ENCODE measurements around the gene TOR1AIP2.

Gene TOR1AIP2

GRCh38 chr1:179877586-179878265, at the start of gene TOR1AIP2:
Gene TOR1AIP2, minus strand, starts transcription at chr1:179877803. Its CDS starts 25,138 bp downstream, at chr1:179852665.
- DNase-seq (ENCODE audit: low spot score), result peak; percentile 83

DNA sequence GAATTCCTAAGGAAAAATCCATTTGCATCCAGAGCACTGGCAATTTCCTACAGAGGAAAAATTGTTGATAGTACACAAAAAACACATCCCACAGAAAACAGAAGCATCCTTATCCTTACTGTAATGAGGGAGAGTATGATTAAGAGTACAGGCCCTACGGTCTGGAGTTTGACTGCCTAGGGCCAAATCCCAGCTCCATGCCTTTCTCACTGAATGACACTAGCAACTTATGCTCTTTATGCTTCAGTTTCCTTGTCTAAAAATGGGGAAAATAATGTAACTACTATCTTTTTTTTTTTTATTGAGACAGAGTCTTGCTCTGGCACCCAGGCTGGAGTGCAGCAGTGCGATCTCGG, 49.2 kb upstream of the TOR1AIP2 start:
- no peak for DNase-seq (ENCODE audit: low spot score)

DNA sequence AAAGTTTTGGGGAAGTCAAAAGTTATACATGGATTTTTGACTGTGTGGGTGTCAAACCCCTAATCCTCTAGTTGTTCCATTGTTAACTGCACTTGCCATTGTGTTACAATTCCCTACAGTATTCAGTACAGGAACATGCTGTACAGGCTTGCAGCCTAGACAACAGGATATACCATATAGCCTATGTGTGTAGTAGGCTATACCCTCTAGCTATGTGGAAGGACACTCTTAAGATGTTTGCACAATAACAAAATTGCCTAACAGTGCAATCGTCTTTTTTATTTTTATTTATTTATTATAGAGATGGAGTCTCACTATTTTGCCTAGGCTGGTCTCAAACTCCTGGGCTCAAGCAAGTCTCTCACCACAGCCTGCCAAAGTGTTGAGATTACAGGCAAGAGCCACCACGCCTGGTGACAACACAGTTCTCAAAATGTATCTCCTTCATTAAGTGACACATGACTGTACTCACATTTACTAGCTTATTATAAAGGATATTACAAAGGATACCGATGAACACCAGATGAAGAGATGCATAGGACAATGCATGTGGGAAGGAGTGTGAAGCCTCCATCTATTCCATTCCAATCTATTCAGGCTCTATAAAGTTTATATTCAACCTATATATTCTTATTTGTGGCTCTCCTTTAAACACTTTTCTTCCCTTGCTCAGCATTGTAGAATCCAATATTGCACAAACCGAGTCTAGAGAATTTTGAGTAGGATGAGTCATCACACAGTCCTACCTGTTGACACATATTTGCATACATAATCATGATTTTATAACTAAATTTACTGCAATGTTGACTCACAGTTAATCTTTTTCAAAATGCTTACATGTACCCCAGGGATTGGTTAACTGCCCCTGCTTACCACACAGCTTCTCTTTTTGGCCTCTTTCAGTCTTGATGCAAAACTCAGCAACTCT, 48.6 kb upstream of the TOR1AIP2 start:
- peak; percentile 22 for DNase-seq (ENCODE audit: low spot score)

GRCh38 chr1:179925302-179925701, 47.7 kb upstream of the TOR1AIP2 start:
- DNase-seq (ENCODE audit: low spot score), result no peak

DNA sequence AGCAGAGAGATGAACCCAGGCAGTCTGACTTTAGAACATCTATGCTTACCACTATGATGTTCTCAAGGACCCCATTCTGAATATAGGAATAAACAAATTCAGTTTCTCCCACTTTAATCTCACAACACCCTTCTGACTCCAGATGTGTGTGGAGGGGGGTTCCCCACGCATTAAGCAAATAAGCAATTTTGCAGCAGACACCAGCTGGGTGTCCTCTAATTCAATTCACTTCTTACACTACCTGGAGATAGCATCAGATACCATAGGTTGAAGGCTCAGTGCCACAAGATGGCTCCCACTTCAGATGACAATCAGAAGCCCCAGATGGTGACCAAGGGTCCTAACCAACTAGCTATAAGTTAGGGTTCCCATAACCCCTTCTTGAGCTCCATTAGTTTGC, 46.7 kb upstream of the TOR1AIP2 start:
- DNase-seq (ENCODE audit: low spot score), result no peak

GRCh38 chr1:179923029-179923428, 45.4 kb upstream of the TOR1AIP2 start:
- no peak for DNase-seq (ENCODE audit: low spot score)

DNA sequence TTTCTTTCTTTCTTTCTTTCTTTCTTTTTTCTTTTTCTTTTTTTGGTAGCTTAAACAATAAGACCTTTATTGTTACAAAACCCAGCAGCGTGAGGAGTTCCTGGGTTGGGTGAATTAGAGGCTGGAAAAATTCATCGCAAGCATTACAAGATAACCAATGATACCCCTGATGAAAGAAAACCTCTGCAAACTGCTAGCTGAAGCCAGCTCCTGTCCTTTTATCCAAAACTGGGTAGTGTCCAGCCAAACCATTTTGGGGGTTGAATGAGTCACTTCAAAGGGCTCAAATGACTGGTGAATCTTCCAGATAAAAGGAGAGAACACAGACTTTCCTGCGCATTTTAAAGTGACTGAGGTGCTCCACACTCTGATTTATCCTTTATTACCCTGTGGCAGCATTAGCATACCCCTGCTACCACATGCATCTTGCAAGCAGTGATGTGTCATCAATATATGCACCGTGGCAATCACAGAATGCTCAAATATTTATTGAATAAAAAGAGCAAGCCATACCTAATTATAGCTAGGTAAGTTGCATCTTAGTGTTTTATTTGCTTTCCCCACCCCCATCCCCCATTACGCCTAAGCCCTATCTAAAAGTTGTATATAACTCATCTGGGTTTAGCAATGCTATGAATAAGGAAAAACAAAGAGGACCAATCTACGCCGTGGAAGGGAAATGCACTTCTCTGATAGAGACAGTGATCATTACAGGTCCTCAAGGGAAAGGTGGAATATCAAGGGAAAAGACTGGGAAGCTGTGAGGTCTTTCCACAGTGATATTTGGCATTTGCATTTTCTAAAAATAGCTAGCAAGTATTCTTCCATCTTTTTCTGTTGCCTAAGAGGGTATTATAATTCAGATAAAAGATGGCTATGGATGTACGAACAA, 44.6 kb upstream of the TOR1AIP2 start:
- no peak for DNase-seq (ENCODE audit: low spot score)

DNA sequence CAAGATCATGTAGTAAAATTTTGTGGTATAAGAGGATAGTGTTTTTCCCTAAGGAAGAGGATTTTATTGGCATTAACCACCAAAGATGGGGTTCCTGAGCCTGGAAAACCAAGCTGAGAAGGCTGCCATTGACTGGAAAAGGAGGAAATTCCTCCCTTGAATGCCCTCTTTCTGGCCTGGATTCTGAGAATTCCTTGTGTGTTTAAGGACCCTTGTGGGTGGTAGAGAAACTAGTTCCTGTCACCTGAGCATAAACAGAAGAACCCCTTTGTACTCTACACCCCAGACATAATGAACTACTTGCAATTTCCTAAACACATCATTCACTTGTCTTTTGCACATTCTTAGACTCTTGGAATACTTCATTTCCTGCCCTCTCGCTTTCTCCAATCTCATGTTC, 43.9 kb upstream of the TOR1AIP2 start:
- no peak for DNase-seq (ENCODE audit: low spot score)

GRCh38 chr1:179917601-179918429, 40.2 kb upstream of the TOR1AIP2 start:
- DNase-seq (ENCODE audit: low spot score), result no peak

DNA sequence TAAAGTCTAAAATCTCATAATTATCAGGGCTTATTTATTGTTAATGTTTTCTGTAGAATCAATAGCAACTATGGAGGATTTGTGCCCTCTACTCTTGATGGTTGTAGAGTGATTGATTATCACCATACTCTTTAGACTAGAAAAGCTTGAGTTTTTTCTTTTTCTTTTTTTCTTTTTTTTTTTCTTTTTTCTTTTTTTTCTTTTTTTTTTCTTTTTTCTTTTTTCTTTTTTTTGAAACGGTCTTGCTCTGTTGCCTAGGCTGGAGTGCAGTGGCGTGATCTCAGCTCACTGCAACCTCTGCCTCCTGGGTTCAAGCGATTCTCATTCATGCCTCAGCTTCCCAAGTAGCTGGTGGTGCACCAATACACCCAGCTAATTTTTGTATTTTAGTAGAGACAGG, 34.2 kb upstream of the TOR1AIP2 start:
- DNase-seq (ENCODE audit: low spot score), result no peak

DNA sequence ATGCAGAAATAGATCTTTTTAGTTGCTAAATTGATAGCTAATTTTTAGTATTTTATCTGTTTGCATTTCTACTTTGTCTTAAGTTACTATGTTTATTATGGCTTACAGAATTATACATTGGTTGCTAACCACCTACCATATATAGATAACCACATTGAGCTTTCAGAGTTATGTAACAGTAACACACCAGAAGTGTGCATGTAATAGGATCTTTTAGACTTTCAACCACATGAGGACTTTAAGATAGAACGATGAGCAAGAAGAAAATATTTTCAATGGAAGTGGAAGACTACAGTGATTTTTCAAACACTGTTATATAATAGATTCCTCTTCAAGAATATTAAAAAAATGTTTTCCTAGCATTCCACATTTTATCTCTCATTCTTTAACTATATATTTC, 33.3 kb upstream of the TOR1AIP2 start:
- no peak for DNase-seq (ENCODE audit: low spot score)

- DNase-seq (ENCODE audit: low spot score), result no peak
Observed at GRCh38 chr1:179889589-179889988, 12.0 kb upstream of the TOR1AIP2 start.

DNA sequence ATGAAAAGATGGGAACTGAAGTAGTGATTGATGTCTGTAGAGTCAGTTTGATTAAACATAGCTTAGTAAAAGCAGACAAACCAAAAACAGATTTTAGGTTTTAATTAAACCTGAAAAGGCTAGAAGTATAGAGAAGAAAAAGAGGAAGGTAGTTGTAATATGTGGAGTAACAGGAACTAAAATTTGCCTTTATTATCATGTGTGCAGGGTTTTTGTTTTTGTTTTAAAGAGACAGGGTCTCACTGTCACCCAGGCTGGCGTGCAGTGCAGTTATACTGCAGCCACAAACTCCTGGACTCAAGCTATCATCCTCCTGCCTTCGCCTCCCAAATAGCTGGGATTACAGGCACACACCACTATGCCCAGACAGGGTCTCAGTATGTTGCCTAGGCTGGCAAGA, 10.5 kb upstream of the TOR1AIP2 start:
- DNase-seq (ENCODE audit: low spot score), result no peak

DNA sequence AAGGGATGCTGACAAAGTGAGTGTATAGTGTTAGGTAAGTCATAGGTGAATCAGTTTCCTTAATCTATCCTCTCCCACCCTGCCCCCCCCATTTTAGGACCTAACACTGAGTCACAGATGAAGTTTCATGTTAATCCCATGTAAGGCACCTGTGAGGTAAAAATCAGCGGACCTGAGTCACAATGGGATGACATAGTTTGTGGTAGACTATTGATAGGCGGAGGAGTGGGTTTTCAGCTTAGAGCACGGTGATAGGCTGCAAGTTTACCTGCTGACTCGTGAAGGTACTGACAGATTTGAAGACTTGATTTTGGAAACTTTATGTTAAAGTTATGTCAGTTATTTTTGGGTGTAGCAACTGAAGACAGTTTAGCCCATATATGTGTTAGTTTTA, 6.1 kb upstream of the TOR1AIP2 start:
- DNase-seq (ENCODE audit: low spot score), result no peak

- DNase-seq (ENCODE audit: low spot score), result peak; percentile 44
Observed at GRCh38 chr1:179883040-179883744, 5.6 kb upstream of the TOR1AIP2 start.

GRCh38 chr1:179882253-179883039, 4.8 kb upstream of the TOR1AIP2 start, which contains the start of gene TOR1AIP1:
Gene TOR1AIP1, plus strand, starts transcription at chr1:179882285. Its CDS starts 218 bp downstream, at chr1:179882503.
- DNase-seq (ENCODE audit: low spot score), result peak; percentile 93

DNA sequence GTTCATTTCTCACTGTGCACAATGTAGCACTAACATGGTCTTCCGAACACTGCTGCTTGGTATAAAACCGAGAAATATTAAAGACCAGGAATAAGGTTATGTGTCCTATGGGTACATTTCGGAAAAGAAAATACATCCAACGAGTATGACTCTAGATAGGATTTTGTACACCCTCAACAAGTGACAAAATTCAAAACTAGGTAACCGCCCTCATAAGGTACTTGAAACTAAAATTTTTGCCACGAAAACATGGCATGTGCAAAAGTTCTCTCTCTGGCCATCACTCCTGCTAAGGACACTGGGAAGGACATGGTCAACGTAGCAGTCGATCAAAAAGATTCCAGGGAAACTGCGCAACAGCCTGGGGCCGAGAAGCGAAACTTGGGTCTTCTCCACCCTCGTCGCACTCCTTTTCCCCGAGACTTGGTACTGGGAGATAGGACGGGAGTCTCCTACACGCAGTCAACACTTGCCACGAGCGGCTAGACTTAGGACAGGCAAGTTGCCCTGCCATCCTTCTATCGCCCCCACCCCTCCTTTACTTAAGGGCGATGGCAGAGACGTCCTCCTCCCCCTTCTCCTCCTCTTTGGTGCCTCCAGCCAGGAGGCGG, 4.1 kb upstream of the TOR1AIP2 start:
- DNase-seq (ENCODE audit: low spot score), result peak; percentile 82

DNA sequence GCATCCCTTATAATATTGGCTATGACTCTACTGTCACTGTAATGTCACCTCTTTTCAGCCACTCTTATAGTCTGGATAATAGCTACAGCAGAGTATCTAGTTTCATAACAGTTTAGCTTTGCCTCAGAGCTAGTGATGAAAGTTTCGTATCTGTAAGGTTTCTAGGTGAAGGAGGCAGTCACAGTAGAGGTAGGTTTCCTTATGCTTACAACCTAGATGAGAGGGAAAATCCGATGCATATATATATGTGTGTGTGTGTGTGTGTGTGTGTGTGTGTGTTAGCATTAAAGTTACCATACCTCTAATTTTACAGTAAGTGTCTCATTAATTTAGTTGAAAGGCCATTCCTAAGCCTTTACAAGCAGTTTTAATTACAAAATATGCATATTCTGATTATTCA, 2.2 kb upstream of the TOR1AIP2 start:
- DNase-seq (ENCODE audit: low spot score), result no peak

GRCh38 chr1:179876300-179876715, 1.3 kb downstream of the TOR1AIP2 start:
- DNase-seq (ENCODE audit: low spot score), result no peak
